ENCODE results near the gene RPTOR. TPM values are rescaled to one million over a fixed set of nuclear protein-coding genes. Genes with fewer than 3 reads are reported as not detected.

The RPTOR gene
- total and polyA plus RNA-seq, 10 of the 15 experiments (the other 5 are each of a cell fraction or from before 2014, with no cell fraction given) = 0.18 to 32.1 (median 7.8) TPM

- H3K4me2 ChIP-seq (ENCODE audit: control insufficient read depth, insufficient read depth) = no peak overlapping the region
- H3K9me3 ChIP-seq (replicated peaks; ENCODE audit: control insufficient read depth, insufficient read depth, low read length) = no peaks in the 10 kb centered on the region
- no peak overlapping the region for H3K9ac ChIP-seq (ENCODE audit: control insufficient read depth, insufficient read depth, low read length)
- BruUV-seq (replicated peaks) = no TSS peak
- H3K36me3 ChIP-seq (ENCODE audit: control insufficient read depth in 2 of 2, insufficient read depth in 2 of 2, low read length in 1 of 2) = peaks cover 4% of the 10 kb centered on the region in 2 experiments; a peak in 3 of 4 replicates
- H3K27me3 ChIP-seq (replicated peaks in 1 of 2; ENCODE audit: control insufficient read depth in 2 of 2, insufficient read depth in 2 of 2, low read length in 1 of 2) = no peaks in the 10 kb centered on the region
- POLR2A ChIA-PET = no interaction called here
- DNase-seq (ENCODE audit: low read depth, low spot score) (no peak), FAIRE-seq (no peak), ATAC-seq (no peak)
- SMC1A ChIA-PET (ENCODE audit: uncharacterized antibody, unreplicated experiment) = no interaction called here
- RAD21 ChIA-PET (ENCODE audit: unreplicated experiment) = no interaction called here
- H3K27ac ChIP-seq (ENCODE audit: control insufficient read depth, insufficient read depth) = no peak overlapping the region
- H4K20me1 ChIP-seq (ENCODE audit: control insufficient read depth, insufficient read depth) = no peaks in the 10 kb centered on the region
- CTCF ChIA-PET = interaction anchor here (0.8 kb wide), 1 partner anchor 155 kb away, joined by 3 read pairs; no protein-coding TSS in a partner anchor
- no peak overlapping the region for H3K4me3 ChIP-seq
- H3K79me2 ChIP-seq (ENCODE audit: control insufficient read depth, insufficient read depth, low read length) = peaks cover 10% of the 10 kb centered on the region
- TF ChIP-seq NFYB (IDR thresholded peaks at IDR 0.05; ENCODE audit: insufficient read depth, low read depth, low read length) (no peak), PAX5 (IDR thresholded peaks at IDR 0.05; ENCODE audit: borderline replicate concordance, low read depth, low read length) (no peak), TBL1XR1 (IDR thresholded peaks at IDR 0.05; ENCODE audit: low read depth, low read length) (no peak), E2F4 (IDR thresholded peaks at IDR 0.05; ENCODE audit: low read depth, low read length) (no peak), ZNF622 (IDR thresholded peaks at IDR 0.05) (no peak), POLR2A (IDR thresholded peaks at IDR 0.05; ENCODE audit: low read depth, low read length) (no peak), NRF1 (conservative IDR thresholded peaks at IDR 0.05; ENCODE audit: low read depth, low read length) (no peak), RB1 (IDR thresholded peaks at IDR 0.05; ENCODE audit: borderline replicate concordance) (no peak), STAT1 (conservative IDR thresholded peaks at IDR 0.05) (no peak), SMARCA5 (IDR thresholded peaks at IDR 0.05) (no peak), CHD1 (IDR thresholded peaks at IDR 0.05; ENCODE audit: low read depth, low read length) (no peak), ZBED1 (IDR thresholded peaks at IDR 0.05; ENCODE audit: borderline replicate concordance) (no peak), MYC (IDR thresholded peaks at IDR 0.05; ENCODE audit: insufficient read depth, insufficient read length, insufficient replicate concordance, low read length, severe bottlenecking) (no peak)
- H3K4me1 ChIP-seq (ENCODE audit: control insufficient read depth, insufficient read depth, low read length) = no peaks in the 10 kb centered on the region; the same call in 1 of the 2 replicates
- intact Hi-C loops (cut with micrococcal nuclease; ENCODE audit: unreplicated experiment) (no loop called here), in situ Hi-C loops (cut with MboI) (no loop called here)
- H2AFZ ChIP-seq (ENCODE audit: control insufficient read depth, low read depth, low read length) = no peak overlapping the region
- WGBS (ENCODE audit: insufficient coverage, insufficient replicate concordance, low lambda C conversion rate, missing lambda C conversion rate) = 93% methylated on average over 6 of the region's 6 CpGs
Observed at GRCh38 chr17:80582165-80582564, 37.5 kb downstream of the RPTOR start.
